Glutamatergic neuron (in vitro differentiated cells): Measurements from ENCODE around the gene COPS9. TPM values are rescaled to one million over a fixed set of nuclear protein-coding genes. Genes with fewer than 3 reads are reported as not detected.
A peak's percentile ranks its signal among the peaks of the same experiment; 100 is the strongest.

Experiments used
- DNase-seq: peaks from one replicate; pipeline ENCODE4 v3.0.0; 2022
- H3K27ac Mint-ChIP-seq: one replicate; pipeline ENCODE4 v1.8.0; 2020; ENCODE audit warnings: mild to moderate bottlenecking, mixed read lengths, inconsistent platforms; ENCODE audit not compliant: unreplicated experiment
- H3K27me3 Mint-ChIP-seq: one replicate; pipeline ENCODE4 v1.8.0; 2020; ENCODE audit warnings: mild to moderate bottlenecking, moderate library complexity, mixed read lengths, inconsistent platforms; ENCODE audit not compliant: unreplicated experiment
- H3K36me3 Mint-ChIP-seq: one replicate; pipeline ENCODE4 v1.8.0; 2020; ENCODE audit warnings: mild to moderate bottlenecking, mixed read lengths, inconsistent platforms; ENCODE audit not compliant: unreplicated experiment
- H3K4me1 Mint-ChIP-seq: one replicate; pipeline ENCODE4 v1.8.0; 2020; ENCODE audit warnings: mild to moderate bottlenecking, low read depth, mixed read lengths, inconsistent platforms; ENCODE audit not compliant: unreplicated experiment
- H3K4me3 Mint-ChIP-seq: one replicate; pipeline ENCODE4 v1.8.0; 2020; ENCODE audit warnings: mild to moderate bottlenecking, mixed read lengths, inconsistent platforms; ENCODE audit not compliant: unreplicated experiment
- H3K9me3 Mint-ChIP-seq: one replicate; pipeline ENCODE4 v1.8.0; 2020; ENCODE audit warnings: mild to moderate bottlenecking, moderate library complexity, mixed read lengths, inconsistent platforms; ENCODE audit not compliant: unreplicated experiment
- CTCF ChIP-seq: fragments of 200-600 bp; sonication (generic); IDR thresholded peaks from one replicate; pipeline ENCODE4 v1.5.0; 2021; ENCODE audit not compliant: partially characterized antibody, unreplicated experiment
- long read RNA-seq: library from polyadenylated mRNA; unstranded; transcript quantifications from one replicate; pipeline ENCODE4 v2.0.0, GENCODE V29; 2020; ENCODE audit not compliant: unreplicated experiment
- total RNA-seq: library from RNA; stranded (reverse); fragmentation: NEBNext Ultra II Directional; extraction: Animal tissue kit (Norgen Biotek cat#: 25700); gene quantifications from one replicate; pipeline ENCODE4 v1.2.1, GENCODE V29; 2021; ENCODE audit not compliant: unreplicated experiment

The COPS9 gene
- 121 TPM for total RNA-seq
- long read RNA-seq, transcript COPS9-205 (3 exons, 418 nt): major isoform, 51 of 52 reads
- long read RNA-seq, partial matches to known transcripts: 0 of 52 reads
- long read RNA-seq, other reads (novel, unspliced or antisense): 0 of 52 reads

- no peak for TF ChIP-seq CTCF
- DNase-seq: peak; percentile 95
Observed at GRCh38 chr2:240136013-240136670, at the start of gene COPS9. TSS of gene COPS9 (minus strand) at chr2:240136305. CDS start at chr2:240136284, 21 bp downstream.

GRCh38 chr2:240184656-240185055 is 48.6 kb upstream of the COPS9 start:
- Mint-ChIP-seq H3K9me3 (peaks cover 10% of the 10 kb centered on the region), H3K27ac (no peak overlapping the region)

More at GRCh38 chr2:240136013-240136670, at the start of gene COPS9:
- Mint-ChIP-seq H3K4me1 (peaks cover 21% of the 10 kb centered on the region), H3K9me3 (peaks cover 15% of the 10 kb centered on the region), H3K27me3 (peaks cover 7% of the 10 kb centered on the region), H3K36me3 (no peaks in the 10 kb centered on the region), H3K4me3 (peak within 1 kb of the TSS; percentile 99), H3K27ac (peak within 1 kb of the TSS; percentile 93)

GRCh38 chr2:240183875-240184590 is 47.9 kb upstream of the COPS9 start:
- Mint-ChIP-seq H3K36me3 (peaks cover 27% of the 10 kb centered on the region), H3K4me1 (peaks cover 14% of the 10 kb centered on the region), H3K27ac (no peak overlapping the region), H3K9me3 (peaks cover 10% of the 10 kb centered on the region), H3K27me3 (peaks cover 10% of the 10 kb centered on the region), H3K4me3 (no peak overlapping the region)
- TF ChIP-seq CTCF: no peak
- no peak for DNase-seq

More at GRCh38 chr2:240184656-240185055, 48.6 kb upstream of the COPS9 start:
- Mint-ChIP-seq H3K4me3 (no peak overlapping the region), H3K4me1 (peaks cover 14% of the 10 kb centered on the region), H3K27me3 (peaks cover 12% of the 10 kb centered on the region), H3K36me3 (peaks cover 27% of the 10 kb centered on the region)
- no peak for TF ChIP-seq CTCF
- no peak for DNase-seq

- Mint-ChIP-seq H3K9me3 (peaks cover 10% of the 10 kb centered on the region), H3K4me3 (peak overlapping the region; percentile 25), H3K27ac (peak overlapping the region; percentile 88), H3K4me1 (peaks cover 16% of the 10 kb centered on the region), H3K36me3 (peaks cover 22% of the 10 kb centered on the region), H3K27me3 (peaks cover 12% of the 10 kb centered on the region)
- TF ChIP-seq CTCF: no peak
- DNase-seq: peak; percentile 55
Observed at GRCh38 chr2:240183006-240183874, 47.1 kb upstream of the COPS9 start.
